Pancreas (tissue), 10 donors: ENCODE results near the gene ACBD5. TPM values are rescaled to one million over a fixed set of nuclear protein-coding genes. Genes with fewer than 3 reads are reported as not detected.
"Not testable (repeated sequence)": the region's sequence is repeated elsewhere in the genome, so short reads cannot be mapped to it uniquely, and the experiment has no call there.

Experiments
- ATAC-seq, 4 donors: fragments of 200-7000 bp; cut with Tn5 transposase; one replicate each; pipeline versions ENCODE4 v1.8.0 to v1.9.1; 2020; ENCODE audit warnings: mild to moderate bottlenecking in 4 of 4, moderate library complexity in 4 of 4
- DNase-seq, 6 donors: peaks; one replicate each; pipeline ENCODE4 v3.0.0-alpha.2; 2020
- FAIRE-seq: peaks from 2 replicates; lab custom pipeline; 2012; peaks lifted over from hg19 to GRCh38; lab: Jason Lieb, UNC
- H3K27ac ChIP-seq, 4 donors: fragments of 200-600 bp; sonication (generic); 1 replicate in 3 of 4; 2 replicates in 1 of 4; pipeline versions ENCODE4 v1.5.0 to v1.8.0; 2020
- H3K27me3 ChIP-seq, 4 donors: fragments of 200-600 bp; one replicate each; pipeline ENCODE4 v1.8.0; 2021
- H3K36me3 ChIP-seq, 3 donors: fragments of 200-600 bp; sonication (generic) in 1 of 3; one replicate each; pipeline versions ENCODE4 v1.5.0 to v1.8.0; 2020 to 2021
- H3K4me1 ChIP-seq, 3 donors: fragments of 200-600 bp; one replicate each; pipeline ENCODE4 v1.8.0; 2021
- H3K4me3 ChIP-seq, 4 donors: fragments of 200-600 bp; sonication (generic) in 2 of 4; one replicate each; pipeline versions ENCODE4 v1.5.0 to v1.8.0; 2020 to 2021
- H3K9me3 ChIP-seq, 4 donors: fragments of 200-600 bp; one replicate each; pipeline ENCODE4 v1.8.0; 2021
- CTCF ChIP-seq, 4 donors: fragments of 200-600 bp; sonication (generic) in 3 of 4; IDR thresholded peaks; one replicate each; pipeline versions ENCODE4 v1.5.0 to v1.8.0; 2021; ENCODE audit warnings: antibody characterized with exemption in 4 of 4
- WGBS, 2 donors: extraction: QIAGEN DNeasy Blood & Tissue Kit; methylation state at CpG; one replicate each; pipeline ENCODE4 v1.1.7; 2013; 5-methylcytosine and 5-hydroxymethylcytosine counted together
- intact Hi-C, 3 donors: fragments of 100-400 bp; cut with DNase I; formaldehyde crosslinking; loops; one replicate each; pipeline versions ENCODE4 v1.11.1 to v1.14.2; 2022
- polyA plus RNA-seq, 2 donors: library from polyadenylated mRNA; stranded (reverse); fragments of 200-250 nt; gene quantifications; one replicate each; pipeline ENCODE4 v1.2.3, GENCODE V29; 2013
- total RNA-seq, 6 donors: library from RNA; stranded (reverse); fragmentation: NEBNext Ultra II Directional in 4 of 6; extraction: Animal tissue kit (Norgen Biotek cat#: 25700) in 4 of 6; gene quantifications; one replicate each; pipeline versions ENCODE4 v1.2.1 to v1.2.4, GENCODE V29; 2021 to 2023
- donor health status: healthy with polysubstance abuse.
- donor health status: DM: no; HTN: no; CAD: no; lungs with moderate emphysema.
- donor health status: DM: no; HTN: no; CAD: no.
- donor health status: control.
- donor health status: control.
- donor health status: Bipolar disorder and iron deficiency.
- donor health status: DM: yes; HTN: yes; CAD: no.
- donor health status: DM: no; HTN: no; CAD: no.
- donor health status: DM: no; HTN: no; CAD: no.
- donor health status: DM: yes; HTN: yes; CAD: no.

ACBD5 gene
- total and polyA plus RNA-seq, 8 donors, result 5.2 to 14.7 (median 9.2) TPM

GRCh38 chr10:27241652-27242472, 1.3 kb upstream of the ACBD5 start:
- peak overlapping the region; percentile 57 to 84 (median 72) for H3K4me3 ChIP-seq
- DNase-seq, result peak; percentile 90 to 96 (median 92)
- peak; percentile 84 to 93 (median 88) for ATAC-seq
- H3K4me1 ChIP-seq, result peaks cover 0 to 11% (median 4%) of the 10 kb centered on the region in 3 donors
- H3K27ac ChIP-seq, result peak overlapping the region; percentile 94 to 99 (median 98)
- no peaks in the 10 kb centered on the region for H3K27me3 ChIP-seq
- no peaks in the 10 kb centered on the region for H3K9me3 ChIP-seq
- no peaks in the 10 kb centered on the region for H3K36me3 ChIP-seq
- WGBS, 2 donors, result 2% methylated on average over 58 to 59 of the region's 59 CpGs
- peak in 2 of 4 donors; percentile 10 to 21 for TF ChIP-seq CTCF (IDR thresholded peaks at IDR 0.05)
- no peak for FAIRE-seq
- intact Hi-C loops, result no loop called here

- DNase-seq, result peak in 5 of 6 donors; percentile 25 to 73 (median 38)
- Histone ChIP-seq H3K4me1 (peaks cover 4 to 14% (median 5%) of the 10 kb centered on the region in 3 donors), H3K27me3 (no peaks in the 10 kb centered on the region), H3K4me3 (peak overlapping the region; percentile 57 to 84 (median 72)), H3K9me3 (no peaks in the 10 kb centered on the region), H3K36me3 (no peaks in the 10 kb centered on the region), H3K27ac (peak overlapping the region; percentile 94 to 99 (median 98))
- FAIRE-seq, result no peak
- TF ChIP-seq CTCF (IDR thresholded peaks at IDR 0.05), result no peak
- intact Hi-C loops, result no loop called here
- WGBS, 2 donors, result 5 to 7% methylated on average over 33 of the region's 33 CpGs
- ATAC-seq, result peak; percentile 11 to 27 (median 21)
Measured at GRCh38 chr10:27241010-27241651, 534 bp upstream of the ACBD5 start.

- H3K4me3 ChIP-seq, result not testable (repeated sequence)
Measured at GRCh38 chr10:27237531-27237930, 3.1 kb downstream of the ACBD5 start.

GRCh38 chr10:27236589-27237128, 3.9 kb downstream of the ACBD5 start:
- H3K27ac ChIP-seq, DNase-seq, H3K27me3 ChIP-seq, H3K36me3 ChIP-seq, intact Hi-C loops, H3K9me3 ChIP-seq, H3K4me3 ChIP-seq, FAIRE-seq, ATAC-seq: not testable (repeated sequence)
- 62 to 71% methylated on average over 9 of the region's 9 CpGs for WGBS, 2 donors
- H3K4me1 ChIP-seq, result peaks cover 4 to 39% (median 10%) of the 10 kb centered on the region in 3 donors

More at GRCh38 chr10:27237531-27237930, 3.1 kb downstream of the ACBD5 start:
- DNase-seq, H3K27ac ChIP-seq, H3K9me3 ChIP-seq, intact Hi-C loops, ATAC-seq, FAIRE-seq, H3K27me3 ChIP-seq, H3K36me3 ChIP-seq: not testable (repeated sequence)
- peaks cover 4 to 39% (median 10%) of the 10 kb centered on the region in 3 donors for H3K4me1 ChIP-seq
- WGBS, 2 donors, result 60 to 69% methylated on average over 8 of the region's 8 CpGs

- H3K4me1 ChIP-seq, result peaks cover 4 to 39% (median 10%) of the 10 kb centered on the region in 3 donors
- FAIRE-seq, result no peak
- no peak for DNase-seq
- no peaks in the 10 kb centered on the region for H3K27me3 ChIP-seq
- no peak for TF ChIP-seq CTCF (IDR thresholded peaks at IDR 0.05)
- 38 to 47% methylated on average over 1 of the region's 1 CpG for WGBS, 2 donors
- intact Hi-C loops, result no loop called here
- no peak overlapping the region for H3K4me3 ChIP-seq
- no peaks in the 10 kb centered on the region for H3K9me3 ChIP-seq
- ATAC-seq, result no peak
- H3K27ac ChIP-seq, result peak overlapping the region in 1 of 4 donors; percentile 40
- no peaks in the 10 kb centered on the region for H3K36me3 ChIP-seq
Measured at GRCh38 chr10:27235706-27236105, 4.9 kb downstream of the ACBD5 start.
